Neural crest cell (in vitro differentiated cells): ENCODE measurements around the gene LTBP1. TPM values are rescaled to one million over a fixed set of nuclear protein-coding genes. Genes with fewer than 3 reads are reported as not detected.

ENCODE experiments used
- DNase-seq: peaks from one replicate; pipeline ENCODE4 v3.0.0; 2021; ENCODE audit warnings: low read depth, mixed read lengths, low spot score
- H3K27ac Mint-ChIP-seq: one replicate; pipeline ENCODE4 v1.8.0; 2021; ENCODE audit warnings: mild to moderate bottlenecking, mixed read lengths; ENCODE audit not compliant: unreplicated experiment
- H3K27me3 Mint-ChIP-seq: 2 replicates; pipeline ENCODE4 v1.8.0; 2021; ENCODE audit warnings: low read depth, mild to moderate bottlenecking, mixed read lengths
- H3K36me3 Mint-ChIP-seq: 2 replicates; pipeline ENCODE4 v1.8.0; 2021; ENCODE audit warnings: low read depth, mild to moderate bottlenecking, mixed read lengths
- H3K4me1 Mint-ChIP-seq: 2 replicates; pipeline ENCODE4 v1.8.0; 2021; ENCODE audit warnings: mixed read lengths
- H3K4me3 Mint-ChIP-seq: one replicate; pipeline ENCODE4 v1.8.0; 2021; ENCODE audit warnings: mild to moderate bottlenecking, mixed read lengths
- H3K9me3 Mint-ChIP-seq: 2 replicates; pipeline ENCODE4 v1.8.0; 2021; ENCODE audit warnings: mixed read lengths
- CTCF ChIP-seq: fragments of 200-600 bp; sonication (generic); conservative IDR thresholded peaks from 2 replicates; pipeline ENCODE4 v1.5.0; 2021; ENCODE audit warnings: antibody characterized with exemption, mild to moderate bottlenecking
- total RNA-seq: library from RNA; stranded (reverse); gene quantifications from 2 replicates; pipeline ENCODE4 v1.2.1, GENCODE V29; 2021

Gene LTBP1
- total RNA-seq, 1 donor from 2014 or later, result 30.2 TPM

- no peak overlapping the region for H3K27ac Mint-ChIP-seq
- H3K9me3 Mint-ChIP-seq, result no peaks in the 10 kb centered on the region
- H3K27me3 Mint-ChIP-seq, result no peaks in the 10 kb centered on the region
- H3K4me1 Mint-ChIP-seq, result no peaks in the 10 kb centered on the region
- no peak for DNase-seq
- H3K36me3 Mint-ChIP-seq, result no peaks in the 10 kb centered on the region
- H3K4me3 Mint-ChIP-seq, result no peak overlapping the region
- no peak for TF ChIP-seq CTCF
Observed at GRCh38 chr2:33002863-33003262, 56.1 kb downstream of the LTBP1 start.

GRCh38 chr2:33005057-33005456 lies 58.3 kb downstream of the LTBP1 start:
- Mint-ChIP-seq H3K4me3 (no peak overlapping the region), H3K36me3 (no peaks in the 10 kb centered on the region), H3K4me1 (no peaks in the 10 kb centered on the region), H3K27me3 (no peaks in the 10 kb centered on the region), H3K9me3 (no peaks in the 10 kb centered on the region), H3K27ac (no peak overlapping the region)
- no peak for TF ChIP-seq CTCF
- no peak for DNase-seq

GRCh38 chr2:33008716-33009115 lies 62.0 kb downstream of the LTBP1 start:
- Mint-ChIP-seq H3K9me3 (no peaks in the 10 kb centered on the region), H3K4me1 (peaks cover 7% of the 10 kb centered on the region), H3K4me3 (no peak overlapping the region), H3K36me3 (no peaks in the 10 kb centered on the region), H3K27me3 (no peaks in the 10 kb centered on the region), H3K27ac (peak overlapping the region; percentile 1)
- no peak for DNase-seq
- no peak for TF ChIP-seq CTCF

GRCh38 chr2:33009249-33009648 lies 62.5 kb downstream of the LTBP1 start:
- peaks cover 13% of the 10 kb centered on the region for H3K4me1 Mint-ChIP-seq
- H3K9me3 Mint-ChIP-seq, result no peaks in the 10 kb centered on the region
- no peak for TF ChIP-seq CTCF
- H3K27ac Mint-ChIP-seq, result no peak overlapping the region
- no peak overlapping the region for H3K4me3 Mint-ChIP-seq
- no peaks in the 10 kb centered on the region for H3K36me3 Mint-ChIP-seq
- H3K27me3 Mint-ChIP-seq, result no peaks in the 10 kb centered on the region
- no peak for DNase-seq

- H3K27ac Mint-ChIP-seq, result peak overlapping the region; percentile 32
- H3K27me3 Mint-ChIP-seq, result no peaks in the 10 kb centered on the region
- no peak for DNase-seq
- H3K36me3 Mint-ChIP-seq, result no peaks in the 10 kb centered on the region
- H3K9me3 Mint-ChIP-seq, result no peaks in the 10 kb centered on the region
- H3K4me1 Mint-ChIP-seq, result peaks cover 15% of the 10 kb centered on the region
- no peak for TF ChIP-seq CTCF
- H3K4me3 Mint-ChIP-seq, result no peak overlapping the region
Observed at GRCh38 chr2:33011373-33011772, 64.6 kb downstream of the LTBP1 start.

- DNase-seq, result no peak
- TF ChIP-seq CTCF, result no peak
- H3K36me3 Mint-ChIP-seq, result no peaks in the 10 kb centered on the region
- H3K27me3 Mint-ChIP-seq, result no peaks in the 10 kb centered on the region
- no peak overlapping the region for H3K4me3 Mint-ChIP-seq
- peaks cover 15% of the 10 kb centered on the region for H3K4me1 Mint-ChIP-seq
- H3K9me3 Mint-ChIP-seq, result no peaks in the 10 kb centered on the region
- H3K27ac Mint-ChIP-seq, result peak overlapping the region; percentile 57
Observed at GRCh38 chr2:33011941-33012340, 65.2 kb downstream of the LTBP1 start.
